Liver (tissue), 9 donors: ENCODE measurements around the gene MATN4. TPM values are rescaled to one million over a fixed set of nuclear protein-coding genes. Genes with fewer than 3 reads are reported as not detected.

Experiments
- DNase-seq: peaks from one replicate; pipeline ENCODE4 v3.0.0-alpha.2; 2017; ENCODE audit warnings: low spot score
- H3K27ac ChIP-seq, 2 donors: one replicate each; pipeline ENCODE4 v1.7.0; 2013; ENCODE audit warnings: inconsistent platforms in 2 of 2, low read length in 2 of 2, control low read depth in 1 of 2, low read depth in 1 of 2, mild to moderate bottlenecking in 1 of 2
- H3K27me3 ChIP-seq, 4 donors: one replicate each; pipeline versions ENCODE4 v1.6.1 to v1.7.0; 2013; ENCODE audit warnings: low read length in 3 of 4, inconsistent platforms in 1 of 4, mild to moderate bottlenecking in 1 of 4, moderate library complexity in 1 of 4; ENCODE audit not compliant: control insufficient read depth in 4 of 4, insufficient read depth in 4 of 4
- H3K36me3 ChIP-seq, 4 donors: one replicate each; pipeline versions ENCODE4 v1.6.1 to v1.7.0; 2013; ENCODE audit warnings: low read length in 3 of 4, mild to moderate bottlenecking in 3 of 4, low read depth in 1 of 4, moderate library complexity in 1 of 4; ENCODE audit not compliant: control insufficient read depth in 4 of 4, insufficient read depth in 3 of 4
- H3K4me1 ChIP-seq, 4 donors: one replicate each; pipeline versions ENCODE4 v1.6.1 to v1.7.0; 2013; ENCODE audit warnings: low read length in 3 of 4, mild to moderate bottlenecking in 3 of 4, moderate library complexity in 1 of 4; ENCODE audit not compliant: control insufficient read depth in 4 of 4, insufficient read depth in 4 of 4
- H3K4me3 ChIP-seq, 3 donors: one replicate each; pipeline versions ENCODE4 v1.6.1 to v1.7.0; 2013; ENCODE audit warnings: low read length in 3 of 3, control low read depth in 1 of 3, low read depth in 1 of 3, mild to moderate bottlenecking in 1 of 3
- H3K9ac ChIP-seq, 2 donors: one replicate each; pipeline ENCODE4 v1.7.0; 2013; ENCODE audit warnings: low read length in 2 of 2, mild to moderate bottlenecking in 2 of 2, moderate library complexity in 2 of 2, control low read depth in 1 of 2, low read depth in 1 of 2
- H3K9me3 ChIP-seq, 4 donors: one replicate each; pipeline versions ENCODE4 v1.6.1 to v1.7.0; 2013; ENCODE audit warnings: low read length in 3 of 4; ENCODE audit not compliant: control insufficient read depth in 4 of 4
- ATF3 ChIP-seq: IDR thresholded peaks from 2 replicates; pipeline ENCODE4 v1.6.1; 2016; ENCODE audit warnings: antibody characterized with exemption
- CTCF ChIP-seq: fragments of 150-350 bp; IDR thresholded peaks from 2 replicates; pipeline ENCODE4 v1.5.1; 2017; ENCODE audit warnings: improper control_type of control experiment, low read depth, low read length; ENCODE audit not compliant: missing input control
- EGR1 ChIP-seq, 2 donors: IDR thresholded peaks; 2 replicates each; pipeline ENCODE4 v1.6.1; 2016 to 2018; ENCODE audit warnings: antibody characterized with exemption in 2 of 2, low read depth in 2 of 2
- FOXA1 ChIP-seq: IDR thresholded peaks from 2 replicates; pipeline ENCODE4 v1.6.1; 2016; ENCODE audit warnings: antibody characterized with exemption
- GABPA ChIP-seq, 2 donors: IDR thresholded peaks in 1 of 2; conservative IDR thresholded peaks in 1 of 2; 2 replicates each; pipeline ENCODE4 v1.6.1; 2016; ENCODE audit warnings: antibody characterized with exemption in 2 of 2, mild to moderate bottlenecking in 1 of 2, moderate library complexity in 1 of 2
- HNF4A ChIP-seq, 2 donors: conservative IDR thresholded peaks; 2 replicates each; pipeline ENCODE4 v1.6.1; 2016; ENCODE audit warnings: antibody characterized with exemption in 2 of 2, mild to moderate bottlenecking in 2 of 2
- HNF4G ChIP-seq: IDR thresholded peaks from 2 replicates; pipeline ENCODE4 v1.6.1; 2016; ENCODE audit warnings: antibody characterized with exemption
- JUND ChIP-seq, 2 donors: IDR thresholded peaks; 2 replicates each; pipeline ENCODE4 v1.6.1; 2016; ENCODE audit warnings: antibody characterized with exemption in 2 of 2
- NR2F2 ChIP-seq: IDR thresholded peaks from 2 replicates; pipeline ENCODE4 v1.6.1; 2016; ENCODE audit warnings: antibody characterized with exemption
- RAD21 ChIP-seq, 2 donors: IDR thresholded peaks; 2 replicates each; pipeline ENCODE4 v1.6.1; 2016; ENCODE audit warnings: antibody characterized with exemption in 2 of 2, mild to moderate bottlenecking in 2 of 2
- RXRA ChIP-seq, 2 donors: IDR thresholded peaks; 2 replicates each; pipeline ENCODE4 v1.6.1; 2017 to 2018; ENCODE audit warnings: antibody characterized with exemption in 2 of 2, mild to moderate bottlenecking in 1 of 2
- SP1 ChIP-seq: IDR thresholded peaks from 2 replicates; pipeline ENCODE4 v1.6.1; 2018; ENCODE audit warnings: antibody characterized with exemption, mild to moderate bottlenecking
- YY1 ChIP-seq: IDR thresholded peaks from 2 replicates; pipeline ENCODE4 v1.6.1; 2016; ENCODE audit warnings: antibody characterized with exemption, mild to moderate bottlenecking
- ZBTB33 ChIP-seq: IDR thresholded peaks from 2 replicates; pipeline ENCODE4 v1.6.1; 2016; ENCODE audit warnings: antibody characterized with exemption
- WGBS: extraction: QIAGEN DNeasy Blood & Tissue Kit; methylation state at CpG from one replicate; pipeline ENCODE4 v1.1.7; 2013; 5-methylcytosine and 5-hydroxymethylcytosine counted together
- polyA plus RNA-seq, 2 donors: library from polyadenylated mRNA; stranded (reverse) in 1 of 2; unstranded in 1 of 2; fragments of 200-250 nt in 1 of 2; fragments of >200 nt in 1 of 2; fragmentation: Nextera tagmentation in 1 of 2; extraction: Ambion mirVana in 1 of 2; gene quantifications; one replicate each; pipeline versions ENCODE4 v1.2.1 to v1.2.3, GENCODE V29; 2013 to 2015
- total RNA-seq, 2 donors: library from RNA; depleted of rRNA; stranded (reverse); fragments of >200 nt; gene quantifications; one replicate each; pipeline ENCODE4 v1.2.3, GENCODE V29; 2014
- donor health status: healthy.
- donor health status: healthy.
- donor health status: healthy.
- donor health status: healthy.
- donor health status: healthy.

Gene MATN4
- total and polyA plus RNA-seq, 4 donors: 0.05 TPM; not detected in 3

GRCh38 chr20:45338121-45339030, 30.3 kb upstream of the MATN4 start:
- Histone ChIP-seq H3K27me3 (no peaks in the 10 kb centered on the region), H3K36me3 (peaks cover 2 to 29% (median 10%) of the 10 kb centered on the region in 4 donors), H3K4me1 (peaks cover 23 to 70% (median 53%) of the 10 kb centered on the region in 4 donors), H3K4me3 (peak overlapping the region in 1 of 3 donors; percentile 3), H3K9me3 (no peaks in the 10 kb centered on the region), H3K9ac (peak overlapping the region; percentile 31 to 69), H3K27ac (peak overlapping the region; percentile 81 to 97)
- WGBS: 62% methylated on average over 11 of the region's 11 CpGs
- TF ChIP-seq HNF4A (conservative IDR thresholded peaks at IDR 0.05) (peak; percentile 72 to 82), ATF3 (no peak), CTCF (peak; percentile 0), HNF4G (peak; percentile 48), FOXA1 (no peak), RXRA (IDR thresholded peaks at IDR 0.05) (peak in 1 of 2 donors; percentile 37), JUND (IDR thresholded peaks at IDR 0.05) (peak in 1 of 2 donors; percentile 25)
- no peak for DNase-seq

GRCh38 chr20:45337367-45338120, 29.4 kb upstream of the MATN4 start:
- peak overlapping the region; percentile 81 to 97 for H3K27ac ChIP-seq
- H3K9ac ChIP-seq: peak overlapping the region; percentile 31 to 69
- H3K27me3 ChIP-seq: no peaks in the 10 kb centered on the region
- WGBS: 25% methylated on average over 15 of the region's 15 CpGs
- no peaks in the 10 kb centered on the region for H3K9me3 ChIP-seq
- TF ChIP-seq GABPA (IDR thresholded peaks at IDR 0.05 in 1 of 2, conservative IDR thresholded peaks at IDR 0.05 in 1 of 2): no peak
- TF ChIP-seq SP1: peak; percentile 10
- TF ChIP-seq NR2F2: peak; percentile 27
- no peak for TF ChIP-seq ZBTB33
- TF ChIP-seq ATF3: peak; percentile 2
- TF ChIP-seq YY1: peak; percentile 14
- peak in 1 of 2 donors; percentile 4 for TF ChIP-seq JUND (IDR thresholded peaks at IDR 0.05)
- peak in 1 of 2 donors; percentile 53 for TF ChIP-seq EGR1 (IDR thresholded peaks at IDR 0.05; ENCODE audit: low read depth in 2 of 2)
- peak; percentile 52 to 53 for TF ChIP-seq RXRA (IDR thresholded peaks at IDR 0.05)
- peak in 1 of 2 donors; percentile 11 for TF ChIP-seq RAD21 (IDR thresholded peaks at IDR 0.05)
- DNase-seq: no peak
- H3K4me1 ChIP-seq: peaks cover 23 to 66% (median 54%) of the 10 kb centered on the region in 4 donors
- peak overlapping the region in 1 of 3 donors; percentile 3 for H3K4me3 ChIP-seq
- peaks cover 2 to 36% (median 17%) of the 10 kb centered on the region in 4 donors for H3K36me3 ChIP-seq
